Lower leg skin (tissue), 3 donors: ENCODE data around the gene NOX5.

Source experiments
- POLR2A ChIP-seq, 2 donors: fragments of 450-650 bp; IDR thresholded peaks; one replicate each; pipeline ENCODE4 v1.6.1; 2016 to 2017; ENCODE audit warnings: antibody characterized with exemption in 2 of 2, mild to moderate bottlenecking in 1 of 2, moderate library complexity in 1 of 2
- TF ChIP-seq, protein P1 (sequence below), 3 donors: fragments of 450-650 bp; IDR thresholded peaks; one replicate each; pipeline ENCODE4 v1.5.1; 2016; ENCODE audit warnings: antibody characterized with exemption in 3 of 3, mild to moderate bottlenecking in 3 of 3, moderate library complexity in 2 of 3

DNA sequence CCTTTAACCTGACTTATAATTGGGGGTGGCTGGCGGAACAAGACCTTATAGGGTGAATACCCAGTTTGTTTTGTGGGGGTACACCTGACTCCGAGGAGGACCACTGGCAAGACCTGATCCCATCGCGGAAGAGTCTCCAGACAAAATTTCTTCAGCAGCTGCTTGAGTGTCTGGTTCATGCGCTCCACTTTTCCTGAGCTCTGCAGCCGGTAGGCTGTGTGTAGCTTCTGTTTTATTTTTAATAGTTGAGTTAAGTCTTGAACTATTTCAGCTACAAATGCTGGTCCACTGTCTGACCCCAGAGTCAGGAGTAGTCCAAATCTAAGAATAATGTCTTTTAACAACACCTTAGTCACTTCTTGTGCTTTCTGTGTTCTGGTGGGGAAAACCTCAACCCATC lies 21.2 kb upstream of the NOX5 start:
- TF ChIP-seq, protein P1, sequence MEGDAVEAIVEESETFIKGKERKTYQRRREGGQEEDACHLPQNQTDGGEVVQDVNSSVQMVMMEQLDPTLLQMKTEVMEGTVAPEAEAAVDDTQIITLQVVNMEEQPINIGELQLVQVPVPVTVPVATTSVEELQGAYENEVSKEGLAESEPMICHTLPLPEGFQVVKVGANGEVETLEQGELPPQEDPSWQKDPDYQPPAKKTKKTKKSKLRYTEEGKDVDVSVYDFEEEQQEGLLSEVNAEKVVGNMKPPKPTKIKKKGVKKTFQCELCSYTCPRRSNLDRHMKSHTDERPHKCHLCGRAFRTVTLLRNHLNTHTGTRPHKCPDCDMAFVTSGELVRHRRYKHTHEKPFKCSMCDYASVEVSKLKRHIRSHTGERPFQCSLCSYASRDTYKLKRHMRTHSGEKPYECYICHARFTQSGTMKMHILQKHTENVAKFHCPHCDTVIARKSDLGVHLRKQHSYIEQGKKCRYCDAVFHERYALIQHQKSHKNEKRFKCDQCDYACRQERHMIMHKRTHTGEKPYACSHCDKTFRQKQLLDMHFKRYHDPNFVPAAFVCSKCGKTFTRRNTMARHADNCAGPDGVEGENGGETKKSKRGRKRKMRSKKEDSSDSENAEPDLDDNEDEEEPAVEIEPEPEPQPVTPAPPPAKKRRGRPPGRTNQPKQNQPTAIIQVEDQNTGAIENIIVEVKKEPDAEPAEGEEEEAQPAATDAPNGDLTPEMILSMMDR (IDR thresholded peaks at IDR 0.05): no peak
- no peak for TF ChIP-seq POLR2A (IDR thresholded peaks at IDR 0.05)
